Activated naive CD4-positive, alpha-beta T cell treated with anti-CD3 and anti-CD28 coated beads, Interleukin-2, amount 50 U/mL, for 24 hours (primary cell): Measurements from ENCODE around the gene GOLM1.

Source experiments
- H3K27ac Mint-ChIP-seq: one replicate; pipeline ENCODE4 v1.8.0; 2021; ENCODE audit warnings: mild to moderate bottlenecking, mixed read lengths
- H3K27me3 Mint-ChIP-seq: one replicate; pipeline ENCODE4 v1.8.0; 2021; ENCODE audit warnings: mixed read lengths
- H3K36me3 Mint-ChIP-seq: one replicate; pipeline ENCODE4 v1.8.0; 2021; ENCODE audit warnings: mixed read lengths
- H3K4me1 Mint-ChIP-seq: one replicate; pipeline ENCODE4 v1.8.0; 2021; ENCODE audit warnings: mixed read lengths
- H3K4me3 Mint-ChIP-seq: one replicate; pipeline ENCODE4 v1.8.0; 2021; ENCODE audit warnings: mild to moderate bottlenecking, mixed read lengths
- H3K9me3 Mint-ChIP-seq: one replicate; pipeline ENCODE4 v1.8.0; 2021; ENCODE audit warnings: mixed read lengths

The GOLM1 gene

DNA sequence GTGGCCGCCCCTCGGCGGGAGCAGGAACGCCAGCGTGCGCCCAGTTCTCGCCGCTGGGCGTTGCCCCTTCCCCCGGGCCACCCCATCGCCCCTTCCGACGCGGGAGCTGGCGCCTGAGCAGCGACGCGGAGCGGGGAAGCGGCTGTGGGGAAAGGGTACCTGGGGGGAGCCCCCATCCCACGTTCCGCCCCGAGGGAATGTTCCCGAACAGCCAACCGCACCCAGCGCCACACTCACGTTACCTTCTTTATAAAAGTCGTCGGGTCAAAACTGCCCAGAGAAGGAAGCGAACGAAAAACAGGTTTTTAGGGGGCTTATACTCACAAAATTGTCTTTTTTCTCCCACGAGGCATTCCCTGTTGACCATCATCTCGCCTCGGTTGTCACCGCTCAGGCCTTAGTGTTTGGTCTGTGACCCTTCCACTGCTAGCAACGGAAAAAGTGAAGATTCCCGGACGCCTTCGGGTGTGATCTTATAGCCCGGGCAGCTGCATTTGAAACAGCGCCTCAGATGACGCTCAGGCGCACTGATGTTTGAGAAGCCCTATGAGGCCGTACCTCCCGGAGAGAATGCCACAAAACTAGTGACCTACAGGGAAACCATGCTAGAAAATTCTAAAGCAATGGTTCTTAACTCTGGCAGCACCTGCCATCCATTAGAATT is 475 bp upstream of the GOLM1 start:
- Mint-ChIP-seq H3K27me3 (peaks cover 38% of the 10 kb centered on the region), H3K4me1 (peaks cover 9% of the 10 kb centered on the region), H3K9me3 (no peaks in the 10 kb centered on the region), H3K36me3 (no peaks in the 10 kb centered on the region), H3K27ac (no peak overlapping the region), H3K4me3 (peak overlapping the region; percentile 87)

DNA sequence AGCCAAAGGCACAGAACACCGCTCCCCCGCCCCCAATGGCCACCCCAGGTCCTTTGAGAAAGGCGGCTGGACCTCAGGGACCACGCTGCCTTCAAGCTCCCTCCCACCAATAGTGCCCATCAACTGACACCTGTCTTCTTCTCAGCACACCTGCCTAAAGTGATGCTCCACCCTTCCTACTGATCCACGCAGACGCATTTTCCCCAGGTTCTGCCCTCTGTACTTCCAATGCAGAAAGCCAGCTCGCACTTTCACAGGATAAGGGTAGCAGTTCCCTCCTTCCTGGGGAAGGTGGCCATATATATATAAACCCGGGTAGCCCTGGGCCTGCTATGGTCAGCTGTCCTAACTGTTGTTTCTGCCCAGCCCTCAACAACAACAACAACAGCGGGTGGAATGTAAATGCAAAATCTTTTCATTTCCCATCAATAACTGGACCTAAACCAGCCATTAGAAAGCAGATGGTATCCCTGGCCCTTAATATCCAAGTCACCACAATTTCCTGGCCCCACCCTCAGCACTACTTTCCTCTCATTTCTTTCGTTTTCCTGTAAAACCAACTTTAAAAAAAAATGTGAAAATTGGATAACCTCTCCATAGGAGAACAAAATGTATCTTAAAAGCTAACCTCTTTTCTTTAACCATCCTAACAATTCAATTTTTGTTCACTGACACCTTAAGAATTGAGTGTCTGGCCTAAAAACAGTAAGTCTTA is 1.7 kb downstream of the GOLM1 start:
- H3K4me3 Mint-ChIP-seq: peak overlapping the region; percentile 39

DNA sequence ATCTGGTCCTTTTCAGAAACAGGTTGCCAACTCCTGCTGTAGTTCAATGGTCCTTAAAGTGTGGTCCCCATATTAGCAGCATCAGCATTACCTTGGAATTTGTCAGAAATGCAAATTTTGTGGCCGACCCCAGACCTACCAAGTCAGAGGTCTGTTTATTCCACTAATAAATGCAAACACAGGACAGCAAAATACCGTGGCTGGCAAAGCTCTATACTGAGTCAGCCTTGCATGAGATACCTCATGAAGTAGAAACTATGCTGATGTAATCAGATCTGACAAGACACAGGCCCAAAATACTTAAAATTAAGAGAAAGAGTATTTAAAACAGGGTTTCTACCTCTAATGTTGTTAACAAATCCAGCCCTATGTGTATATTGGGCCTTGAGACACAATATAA is 3.0 kb downstream of the GOLM1 start:
- Mint-ChIP-seq H3K27ac (no peak overlapping the region), H3K4me3 (no peak overlapping the region), H3K9me3 (no peaks in the 10 kb centered on the region), H3K27me3 (peaks cover 30% of the 10 kb centered on the region), H3K4me1 (peaks cover 9% of the 10 kb centered on the region), H3K36me3 (no peaks in the 10 kb centered on the region)

More for the DNA sequence above, 1.7 kb downstream of the GOLM1 start:
- Mint-ChIP-seq H3K27me3 (peaks cover 33% of the 10 kb centered on the region), H3K4me1 (peaks cover 9% of the 10 kb centered on the region), H3K27ac (no peak overlapping the region), H3K36me3 (no peaks in the 10 kb centered on the region), H3K9me3 (no peaks in the 10 kb centered on the region)

DNA sequence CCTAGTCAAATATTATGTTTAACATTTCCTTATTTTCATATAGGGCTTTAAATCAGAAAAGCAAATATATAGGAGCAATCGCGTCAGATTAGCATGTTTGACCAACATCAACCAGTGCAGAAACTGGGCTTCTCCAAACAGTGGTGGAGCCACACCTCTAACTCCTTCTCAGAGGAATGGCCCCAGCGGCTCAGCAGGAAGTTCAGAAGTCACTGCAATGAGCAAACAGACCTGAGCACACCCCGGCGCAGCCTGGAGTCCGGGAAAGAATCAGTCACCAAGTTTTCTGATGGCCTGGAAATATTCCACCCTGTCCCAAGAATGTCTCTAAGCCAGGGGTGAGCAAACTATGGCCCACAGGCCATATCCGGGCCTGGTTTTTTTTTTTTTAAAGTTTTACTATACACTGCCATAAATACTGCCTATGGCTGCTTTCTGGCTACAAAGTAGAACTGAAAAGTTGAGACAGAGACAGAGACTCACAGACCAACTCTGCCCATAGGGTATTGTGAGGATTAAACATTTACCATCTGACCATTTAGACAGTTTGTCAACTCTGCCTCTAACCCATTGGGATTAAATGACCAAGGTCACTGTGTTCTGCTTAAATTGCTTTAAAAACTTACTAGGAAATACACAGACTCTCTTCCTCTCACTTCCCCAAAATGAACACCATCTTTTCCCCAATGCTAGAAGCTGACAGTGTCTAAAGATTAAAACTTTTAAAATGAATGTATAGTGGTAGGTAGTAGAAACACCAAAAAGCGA is 5.4 kb downstream of the GOLM1 start:
- H3K9me3 Mint-ChIP-seq: no peaks in the 10 kb centered on the region
- H3K36me3 Mint-ChIP-seq: no peaks in the 10 kb centered on the region
- H3K27me3 Mint-ChIP-seq: peaks cover 25% of the 10 kb centered on the region
- H3K4me3 Mint-ChIP-seq: no peak overlapping the region
- H3K4me1 Mint-ChIP-seq: no peaks in the 10 kb centered on the region
- H3K27ac Mint-ChIP-seq: no peak overlapping the region

DNA sequence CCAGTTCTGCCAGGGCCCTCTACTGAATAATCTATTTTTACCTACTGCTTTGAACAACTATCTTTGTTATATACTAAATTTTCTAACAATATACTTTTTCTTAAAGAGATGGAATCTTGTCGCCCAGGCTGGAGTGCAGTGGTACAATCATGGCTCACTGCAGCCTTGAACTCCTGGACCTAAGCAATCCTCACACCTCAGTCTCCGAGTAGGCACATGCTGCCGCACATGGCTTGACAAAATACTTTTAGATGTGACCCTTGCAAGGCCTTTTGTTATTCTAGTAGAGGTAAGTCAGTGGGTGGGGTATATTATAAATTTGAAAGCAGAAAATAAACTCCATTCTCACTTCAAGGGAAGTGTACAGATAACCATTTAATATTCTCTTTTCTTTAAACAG is 7.9 kb downstream of the GOLM1 start:
- no peak overlapping the region for H3K4me3 Mint-ChIP-seq
- no peak overlapping the region for H3K27ac Mint-ChIP-seq
- H3K36me3 Mint-ChIP-seq: no peaks in the 10 kb centered on the region
- peaks cover 12% of the 10 kb centered on the region for H3K27me3 Mint-ChIP-seq
- H3K9me3 Mint-ChIP-seq: no peaks in the 10 kb centered on the region
- H3K4me1 Mint-ChIP-seq: no peaks in the 10 kb centered on the region

DNA sequence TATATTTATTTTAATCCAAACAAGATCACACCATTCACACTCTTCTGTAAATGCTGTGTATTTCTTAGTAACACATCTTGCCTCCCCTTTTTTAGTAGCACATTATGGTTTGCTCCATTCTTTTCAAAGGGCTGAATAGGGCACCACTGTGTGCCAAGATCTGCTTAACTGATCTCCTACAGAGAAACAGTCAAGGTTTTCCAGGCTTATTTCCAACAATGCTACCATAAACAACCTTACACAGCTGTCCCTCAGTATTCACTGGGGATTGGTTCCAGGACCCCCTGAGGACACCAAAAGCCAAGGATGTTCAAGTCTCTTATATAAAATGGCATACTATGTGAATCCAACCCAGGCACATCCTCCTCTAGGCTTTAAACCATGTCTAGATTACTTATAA is 16.5 kb downstream of the GOLM1 start:
- H3K9me3 Mint-ChIP-seq: no peaks in the 10 kb centered on the region
- H3K4me3 Mint-ChIP-seq: no peak overlapping the region
- H3K27me3 Mint-ChIP-seq: peaks cover 1% of the 10 kb centered on the region
- H3K4me1 Mint-ChIP-seq: no peaks in the 10 kb centered on the region
- H3K36me3 Mint-ChIP-seq: no peaks in the 10 kb centered on the region
- no peak overlapping the region for H3K27ac Mint-ChIP-seq

DNA sequence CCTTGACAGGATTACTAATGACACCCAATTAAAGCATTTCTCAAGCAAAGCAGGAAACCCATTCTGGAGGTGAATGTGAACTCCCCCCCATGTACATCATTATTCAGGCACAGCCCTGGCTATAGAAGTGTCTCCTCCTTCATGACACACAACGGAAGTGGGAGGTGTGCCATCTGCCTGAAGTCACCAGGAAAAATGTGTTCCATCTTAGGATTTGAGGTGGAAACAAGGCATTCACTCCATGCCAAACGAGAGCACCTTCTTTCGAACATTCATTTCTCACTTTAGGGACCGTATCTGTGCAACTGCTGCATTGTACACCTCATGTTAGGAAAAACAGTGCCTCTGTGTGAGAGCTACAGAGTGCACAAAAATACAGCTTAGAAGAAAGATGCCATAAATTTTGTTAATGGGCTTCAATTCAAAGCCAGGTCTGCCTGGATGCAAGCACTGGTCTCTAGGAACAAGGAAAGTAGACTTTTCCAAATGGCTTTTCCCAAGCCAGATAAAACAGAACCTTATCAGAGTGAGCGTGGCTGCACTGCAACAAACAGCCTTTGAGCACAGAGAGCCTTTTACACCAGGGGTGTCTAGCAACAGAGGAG is 19.4 kb downstream of the GOLM1 start:
- no peaks in the 10 kb centered on the region for H3K9me3 Mint-ChIP-seq
- H3K27me3 Mint-ChIP-seq: peaks cover 1% of the 10 kb centered on the region
- H3K4me1 Mint-ChIP-seq: peaks cover 5% of the 10 kb centered on the region
- H3K27ac Mint-ChIP-seq: no peak overlapping the region
- no peak overlapping the region for H3K4me3 Mint-ChIP-seq
- no peaks in the 10 kb centered on the region for H3K36me3 Mint-ChIP-seq

DNA sequence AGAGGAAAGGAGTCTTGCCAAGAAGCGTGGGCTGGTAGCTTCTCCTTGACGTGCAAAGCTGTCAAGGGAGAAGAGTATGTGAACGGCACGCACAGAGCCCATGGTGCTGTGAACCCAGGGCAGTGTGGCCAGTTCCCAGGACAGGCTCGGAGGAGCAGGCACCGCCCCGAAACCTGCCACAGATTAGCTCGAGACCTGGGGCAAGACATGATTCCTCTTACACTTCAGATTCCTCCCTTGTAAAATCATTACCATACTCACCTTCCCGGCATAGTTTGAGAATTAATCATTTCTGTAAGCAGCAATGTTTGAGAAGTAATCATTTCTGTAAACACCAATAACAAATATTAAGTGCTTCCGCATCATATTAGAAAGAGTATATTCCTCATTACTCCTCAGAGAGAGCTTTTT is 19.9 kb downstream of the GOLM1 start:
- peaks cover 5% of the 10 kb centered on the region for H3K4me1 Mint-ChIP-seq
- H3K36me3 Mint-ChIP-seq: no peaks in the 10 kb centered on the region
- no peak overlapping the region for H3K4me3 Mint-ChIP-seq
- no peak overlapping the region for H3K27ac Mint-ChIP-seq
- H3K9me3 Mint-ChIP-seq: no peaks in the 10 kb centered on the region
- H3K27me3 Mint-ChIP-seq: peaks cover 1% of the 10 kb centered on the region

DNA sequence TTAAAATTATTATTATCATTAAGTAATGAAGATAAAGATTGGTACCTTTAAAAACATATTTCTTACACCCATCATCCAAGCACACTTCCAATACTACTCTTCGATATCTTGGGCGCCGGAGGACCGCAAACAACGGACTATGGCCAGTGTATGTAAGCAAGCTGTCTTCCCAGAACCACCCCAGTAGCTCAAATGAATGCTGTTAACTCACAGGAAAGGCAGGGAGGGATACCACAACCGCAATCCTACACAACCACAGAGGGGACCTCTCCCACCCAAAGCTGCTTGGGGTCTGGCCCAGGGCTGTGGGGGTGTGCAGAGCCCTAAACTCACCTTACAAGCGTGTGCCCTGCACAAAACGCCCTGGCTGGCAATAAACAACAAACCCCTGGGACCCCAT is 20.6 kb downstream of the GOLM1 start:
- peaks cover 5% of the 10 kb centered on the region for H3K4me1 Mint-ChIP-seq
- no peak overlapping the region for H3K27ac Mint-ChIP-seq
- no peaks in the 10 kb centered on the region for H3K9me3 Mint-ChIP-seq
- no peak overlapping the region for H3K4me3 Mint-ChIP-seq
- H3K27me3 Mint-ChIP-seq: peaks cover 1% of the 10 kb centered on the region
- H3K36me3 Mint-ChIP-seq: no peaks in the 10 kb centered on the region

DNA sequence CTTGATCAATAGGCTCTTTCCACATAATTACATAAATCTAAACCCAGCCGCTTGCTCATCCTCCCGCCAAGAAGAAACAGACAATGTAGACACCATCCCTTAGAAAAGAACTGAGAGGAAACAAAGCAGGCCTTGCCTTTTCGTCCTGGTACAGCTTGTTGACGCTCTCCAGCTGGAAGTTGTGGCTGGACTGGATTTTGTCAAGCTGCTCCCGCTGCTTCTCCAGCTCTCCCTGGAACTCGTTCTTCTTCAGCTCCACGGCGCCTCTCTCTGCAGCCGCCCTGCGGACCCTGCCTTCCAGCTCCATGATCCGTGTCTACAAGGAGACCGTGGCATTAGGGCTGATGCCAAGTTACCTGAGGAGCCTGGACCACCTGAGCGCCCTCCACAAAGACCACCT is 22.1 kb downstream of the GOLM1 start:
- Mint-ChIP-seq H3K27ac (no peak overlapping the region), H3K36me3 (no peaks in the 10 kb centered on the region), H3K27me3 (peaks cover 1% of the 10 kb centered on the region), H3K4me1 (peaks cover 5% of the 10 kb centered on the region), H3K4me3 (no peak overlapping the region), H3K9me3 (no peaks in the 10 kb centered on the region)

DNA sequence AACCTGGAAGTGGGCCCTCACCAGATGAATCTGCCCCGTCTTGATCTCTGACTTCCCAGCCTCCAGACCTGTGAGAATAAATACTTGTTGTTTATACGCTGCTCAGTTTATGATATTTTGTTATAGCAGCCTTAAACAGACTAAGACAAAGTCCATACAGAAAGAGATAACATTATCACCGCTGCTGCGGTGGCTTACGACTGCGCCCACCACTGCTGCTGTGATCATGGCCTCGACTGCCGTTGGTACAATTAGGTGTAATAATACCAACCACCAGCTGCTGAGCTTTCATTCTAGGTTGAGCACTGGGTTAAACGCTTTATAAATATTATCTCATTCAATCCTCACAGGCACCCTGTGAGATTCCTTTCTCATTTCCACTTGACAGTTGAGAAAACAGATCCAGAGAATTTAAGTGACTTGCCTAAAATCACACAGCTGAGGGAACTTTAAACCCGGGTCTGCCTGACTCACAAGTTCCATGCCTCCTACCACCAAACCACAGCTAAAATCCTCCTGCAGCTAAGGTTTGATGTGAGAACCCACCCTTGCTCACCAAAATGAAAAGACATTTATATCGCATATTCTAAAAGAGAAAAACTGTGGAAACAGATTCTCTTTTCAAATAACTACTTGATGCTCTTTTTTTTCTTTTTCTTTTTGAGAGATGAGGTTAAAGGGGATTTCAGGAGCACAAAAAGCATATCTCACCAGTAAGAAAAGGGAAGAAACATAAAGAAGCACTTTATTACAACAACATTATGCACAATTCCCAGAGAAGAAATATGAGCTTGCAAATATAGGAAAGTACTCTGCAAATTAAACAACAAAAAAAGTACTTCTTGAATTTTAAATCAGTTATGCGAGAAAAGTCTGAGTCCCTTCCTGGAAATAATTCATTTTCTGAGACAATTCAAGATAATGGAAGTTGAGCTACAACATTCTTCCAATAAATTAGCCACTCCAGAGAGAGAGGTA is 23.9 kb downstream of the GOLM1 start:
- Mint-ChIP-seq H3K27ac (no peak overlapping the region), H3K4me1 (peaks cover 5% of the 10 kb centered on the region), H3K27me3 (peaks cover 1% of the 10 kb centered on the region), H3K36me3 (no peaks in the 10 kb centered on the region), H3K4me3 (no peak overlapping the region), H3K9me3 (no peaks in the 10 kb centered on the region)

DNA sequence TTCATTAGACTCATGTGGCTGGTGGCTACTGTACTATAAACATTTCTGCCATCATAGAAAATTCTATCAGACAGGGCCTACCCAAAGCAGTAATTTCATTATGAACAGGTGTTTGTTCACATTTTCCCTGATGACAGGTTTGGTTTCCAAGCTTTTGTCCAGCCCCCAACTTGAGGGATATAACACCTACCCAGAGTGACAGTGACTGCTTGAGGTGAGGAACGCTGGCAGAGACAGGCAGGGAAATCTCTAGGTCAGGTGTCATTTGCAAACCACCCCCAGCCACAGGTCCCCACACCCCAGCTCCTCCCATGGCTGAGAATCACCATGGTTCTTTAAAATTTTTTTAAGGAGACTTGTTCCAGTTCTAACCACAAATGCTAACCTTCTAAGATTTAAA is 25.5 kb downstream of the GOLM1 start:
- H3K4me3 Mint-ChIP-seq: no peak overlapping the region
- peaks cover 1% of the 10 kb centered on the region for H3K27me3 Mint-ChIP-seq
- no peaks in the 10 kb centered on the region for H3K36me3 Mint-ChIP-seq
- no peaks in the 10 kb centered on the region for H3K9me3 Mint-ChIP-seq
- peaks cover 5% of the 10 kb centered on the region for H3K4me1 Mint-ChIP-seq
- H3K27ac Mint-ChIP-seq: no peak overlapping the region

DNA sequence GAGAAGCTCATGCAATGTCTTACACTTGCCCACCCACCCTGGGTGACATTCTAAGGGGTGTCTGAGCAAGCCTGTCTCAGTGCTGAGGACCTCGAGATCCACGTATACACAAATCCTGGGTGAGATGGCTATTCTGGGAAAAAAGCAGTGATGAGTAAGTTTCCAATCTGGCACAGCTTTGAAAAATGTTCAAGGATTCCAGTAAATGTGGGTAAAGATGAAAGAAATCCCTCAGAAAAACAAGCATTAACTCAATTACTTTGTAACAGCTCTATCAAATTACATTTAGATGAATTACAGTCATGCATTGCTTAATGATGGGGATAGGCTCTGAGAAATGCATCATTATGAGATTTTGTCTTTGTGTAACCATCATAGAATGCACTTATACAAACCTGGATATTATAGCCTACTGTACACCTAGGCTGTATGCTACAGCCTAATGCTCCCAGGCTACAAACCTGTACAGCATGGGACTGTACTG is 26.9 kb downstream of the GOLM1 start:
- H3K27ac Mint-ChIP-seq: no peak overlapping the region
- no peaks in the 10 kb centered on the region for H3K27me3 Mint-ChIP-seq
- H3K4me1 Mint-ChIP-seq: peaks cover 5% of the 10 kb centered on the region
- H3K4me3 Mint-ChIP-seq: no peak overlapping the region
- no peaks in the 10 kb centered on the region for H3K36me3 Mint-ChIP-seq
- H3K9me3 Mint-ChIP-seq: no peaks in the 10 kb centered on the region

DNA sequence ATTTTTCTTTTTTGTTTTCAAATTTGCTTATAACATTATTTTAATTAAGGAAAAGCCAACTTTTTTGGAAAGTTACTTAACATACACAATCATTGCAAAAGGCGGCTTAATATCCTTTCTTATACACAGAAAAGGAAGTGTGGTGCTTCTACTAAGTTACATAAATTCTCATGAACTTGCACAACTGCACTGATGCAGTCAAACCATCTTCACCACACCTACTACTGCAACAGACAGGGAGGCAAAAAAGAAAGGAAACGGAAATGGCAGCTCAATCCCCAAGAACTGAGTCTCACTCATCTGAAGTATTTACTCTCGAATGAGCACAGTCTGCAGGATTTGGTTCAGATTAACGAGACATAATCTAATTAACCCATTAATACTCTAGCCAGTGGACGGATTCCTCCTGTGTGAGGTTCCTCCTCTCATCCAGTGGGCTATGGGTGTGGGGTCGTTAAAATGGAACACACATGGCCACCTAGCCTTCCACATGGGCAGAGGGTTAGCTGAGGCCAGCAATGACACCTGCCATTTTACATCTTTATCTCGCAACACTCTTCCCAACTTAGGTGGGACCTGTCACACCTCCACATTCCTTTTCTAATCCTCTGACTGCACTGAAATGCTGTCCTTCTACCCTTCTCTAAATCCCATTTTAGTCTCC is 30.0 kb downstream of the GOLM1 start:
- H3K4me1 Mint-ChIP-seq: no peaks in the 10 kb centered on the region
- no peaks in the 10 kb centered on the region for H3K9me3 Mint-ChIP-seq
- no peaks in the 10 kb centered on the region for H3K36me3 Mint-ChIP-seq
- no peak overlapping the region for H3K4me3 Mint-ChIP-seq
- H3K27ac Mint-ChIP-seq: no peak overlapping the region
- H3K27me3 Mint-ChIP-seq: no peaks in the 10 kb centered on the region
